Cardiac muscle cell (in vitro differentiated cells and primary cell): Measurements from ENCODE around the gene GRID1. TPM values are rescaled to one million over a fixed set of nuclear protein-coding genes. Genes with fewer than 3 reads are reported as not detected.
A peak's percentile ranks its signal among the peaks of the same experiment; 100 is the strongest.

Experiments
- DNase-seq, 2 donors: peaks; one replicate each; pipeline versions ENCODE4 v3.0.0 to v3.0.0-alpha.2; 2010 to 2017; ENCODE audit warnings: low read depth in 1 of 2, low spot score in 1 of 2
- H3K27ac ChIP-seq: fragments of 200-600 bp; sonication (generic); 2 replicates; pipeline ENCODE4 v1.5.1; 2016
- H3K27me3 ChIP-seq: fragments of 200-600 bp; sonication (generic); 2 replicates; pipeline ENCODE4 v1.6.0; 2016; ENCODE audit warnings: control low read depth
- H3K36me3 ChIP-seq: fragments of 200-600 bp; sonication (generic); 2 replicates; pipeline ENCODE4 v1.5.1; 2016; ENCODE audit warnings: control low read depth
- H3K4me1 ChIP-seq: fragments of 200-600 bp; sonication (generic); 2 replicates; pipeline ENCODE4 v1.8.1; 2017; ENCODE audit warnings: low read depth, mild to moderate bottlenecking, mixed run types
- H3K4me3 ChIP-seq: fragments of 200-600 bp; sonication (generic); 2 replicates; pipeline ENCODE4 v1.5.1; 2016; ENCODE audit warnings: mild to moderate bottlenecking
- H3K9me3 ChIP-seq: fragments of 200-600 bp; sonication (generic); 2 replicates; pipeline ENCODE4 v1.5.1; 2017; ENCODE audit warnings: low read depth, mild to moderate bottlenecking, control low read depth
- polyA plus RNA-seq: library from polyadenylated mRNA; unstranded; fragments of >200 nt; fragmentation: Nextera tagmentation; extraction: Ambion mirVana; gene quantifications from 2 replicates; pipeline ENCODE4 v1.2.1, GENCODE V29; 2016
- total RNA-seq: library from RNA; depleted of rRNA; stranded (reverse); fragments of >200 nt; gene quantifications from 2 replicates; pipeline ENCODE4 v1.2.3, GENCODE V29; 2016
- TF ChIP-seq, protein P1 (sequence below): IDR thresholded peaks from 2 replicates; pipeline ENCODE4 v1.5.1; 2012; ENCODE audit warnings: low read depth, mild to moderate bottlenecking, low read length

The GRID1 gene
- total and polyA plus RNA-seq, 2 experiments from 2014 or later: 1.5 to 1.6 TPM

DNA sequence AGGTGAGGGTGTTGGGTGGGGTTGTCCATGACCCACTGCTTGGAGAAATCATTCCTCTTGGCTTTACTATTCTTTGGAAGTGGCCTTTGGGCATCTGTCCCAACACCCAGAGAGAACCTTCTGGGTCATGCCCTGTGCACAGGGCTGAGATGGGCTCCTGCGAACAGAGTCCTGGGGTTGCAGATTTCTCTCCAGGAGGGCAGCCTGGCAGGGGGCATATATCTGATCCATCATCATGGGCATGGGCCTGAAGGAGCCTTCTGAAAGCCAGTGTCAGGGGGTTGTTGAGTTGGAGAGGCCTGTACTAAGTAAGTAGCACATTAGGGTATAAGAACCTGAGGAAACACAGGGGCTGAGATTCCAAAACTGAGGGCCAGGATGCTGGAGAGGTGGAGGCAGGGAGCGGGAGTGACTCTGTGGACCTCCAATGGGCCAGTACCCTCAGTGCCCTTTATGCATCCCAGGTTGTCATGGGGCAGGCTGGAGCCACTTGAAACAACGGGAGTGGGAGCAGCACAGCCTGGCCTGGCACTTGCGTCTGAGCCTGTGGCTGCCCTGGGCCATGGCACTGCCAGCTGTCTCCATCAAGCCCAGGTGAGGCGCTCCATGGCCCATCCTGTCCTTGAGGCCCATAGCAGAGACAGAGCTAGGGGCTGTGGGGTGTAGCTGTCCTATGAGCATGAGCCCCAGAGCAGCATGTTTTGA, 203.7 kb downstream of the GRID1 start:
- no peaks in the 10 kb centered on the region for H3K27me3 ChIP-seq

DNA sequence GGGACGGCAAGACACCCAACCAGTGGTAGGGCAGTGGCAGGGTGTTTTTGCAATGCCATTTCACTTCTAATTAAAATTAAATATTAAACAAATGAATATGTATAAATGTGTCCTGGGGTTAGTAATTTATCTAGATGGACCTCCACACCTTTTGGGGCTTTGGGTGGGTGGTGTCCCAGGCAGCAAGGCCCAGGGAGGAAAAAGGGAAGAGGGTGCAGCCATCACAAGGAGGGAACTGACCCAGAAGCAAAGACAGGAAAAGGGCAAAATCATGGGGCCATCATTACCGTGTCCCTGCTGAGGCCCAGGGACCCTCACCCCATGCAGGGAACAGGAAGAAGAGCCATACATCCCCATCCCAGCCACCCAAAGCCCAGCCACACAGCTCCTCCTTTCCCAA, 204.6 kb downstream of the GRID1 start:
- no peaks in the 10 kb centered on the region for H3K9me3 ChIP-seq
- H3K27me3 ChIP-seq: no peaks in the 10 kb centered on the region
- DNase-seq: no peak
- TF ChIP-seq, protein P1, sequence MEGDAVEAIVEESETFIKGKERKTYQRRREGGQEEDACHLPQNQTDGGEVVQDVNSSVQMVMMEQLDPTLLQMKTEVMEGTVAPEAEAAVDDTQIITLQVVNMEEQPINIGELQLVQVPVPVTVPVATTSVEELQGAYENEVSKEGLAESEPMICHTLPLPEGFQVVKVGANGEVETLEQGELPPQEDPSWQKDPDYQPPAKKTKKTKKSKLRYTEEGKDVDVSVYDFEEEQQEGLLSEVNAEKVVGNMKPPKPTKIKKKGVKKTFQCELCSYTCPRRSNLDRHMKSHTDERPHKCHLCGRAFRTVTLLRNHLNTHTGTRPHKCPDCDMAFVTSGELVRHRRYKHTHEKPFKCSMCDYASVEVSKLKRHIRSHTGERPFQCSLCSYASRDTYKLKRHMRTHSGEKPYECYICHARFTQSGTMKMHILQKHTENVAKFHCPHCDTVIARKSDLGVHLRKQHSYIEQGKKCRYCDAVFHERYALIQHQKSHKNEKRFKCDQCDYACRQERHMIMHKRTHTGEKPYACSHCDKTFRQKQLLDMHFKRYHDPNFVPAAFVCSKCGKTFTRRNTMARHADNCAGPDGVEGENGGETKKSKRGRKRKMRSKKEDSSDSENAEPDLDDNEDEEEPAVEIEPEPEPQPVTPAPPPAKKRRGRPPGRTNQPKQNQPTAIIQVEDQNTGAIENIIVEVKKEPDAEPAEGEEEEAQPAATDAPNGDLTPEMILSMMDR: no peak
- no peak overlapping the region for H3K4me3 ChIP-seq
- H3K4me1 ChIP-seq: no peaks in the 10 kb centered on the region
- no peak overlapping the region for H3K27ac ChIP-seq
- no peaks in the 10 kb centered on the region for H3K36me3 ChIP-seq

More for the DNA sequence above, 203.7 kb downstream of the GRID1 start:
- Histone ChIP-seq H3K4me1 (no peaks in the 10 kb centered on the region), H3K9me3 (no peaks in the 10 kb centered on the region), H3K36me3 (no peaks in the 10 kb centered on the region), H3K4me3 (no peak overlapping the region), H3K27ac (no peak overlapping the region)
- DNase-seq: no peak
- TF ChIP-seq, protein P1: no peak

DNA sequence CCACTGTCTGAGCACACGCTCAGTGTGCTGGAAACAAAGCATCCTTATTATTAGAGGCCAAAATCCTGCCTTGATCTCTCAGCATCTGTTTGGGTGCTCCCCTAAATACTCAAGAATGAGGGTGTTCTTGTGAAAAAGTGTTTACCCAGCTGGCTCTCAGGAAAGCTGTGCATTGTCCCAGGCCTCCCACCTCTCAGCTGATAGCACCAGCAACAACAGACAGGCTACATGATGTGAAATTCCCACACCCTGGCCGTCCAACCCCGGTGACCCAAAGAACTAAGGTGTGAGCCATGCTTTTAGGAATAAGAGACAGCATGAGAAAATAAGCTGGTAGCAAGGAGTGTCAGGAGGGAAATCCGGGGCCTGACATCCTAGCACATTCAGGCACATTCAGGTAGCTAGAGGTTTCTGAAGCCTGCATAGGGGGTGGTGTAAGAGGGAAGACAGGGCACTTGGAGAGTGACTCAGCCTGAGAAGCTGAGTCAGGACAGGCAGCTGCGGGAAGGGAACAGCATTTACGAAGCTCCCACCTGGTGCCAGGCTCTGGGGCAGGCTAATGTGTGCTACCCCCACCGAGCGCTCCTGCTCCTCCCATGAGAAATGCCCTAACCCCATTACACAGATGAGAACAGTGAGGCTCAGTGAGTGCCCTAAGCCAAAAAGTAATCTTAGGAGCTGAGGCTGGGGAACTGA, 205.6 kb downstream of the GRID1 start:
- TF ChIP-seq, protein P1: no peak
- Histone ChIP-seq H3K36me3 (no peaks in the 10 kb centered on the region), H3K4me1 (no peaks in the 10 kb centered on the region), H3K9me3 (no peaks in the 10 kb centered on the region), H3K27me3 (no peaks in the 10 kb centered on the region), H3K4me3 (no peak overlapping the region), H3K27ac (no peak overlapping the region)
- DNase-seq: no peak

DNA sequence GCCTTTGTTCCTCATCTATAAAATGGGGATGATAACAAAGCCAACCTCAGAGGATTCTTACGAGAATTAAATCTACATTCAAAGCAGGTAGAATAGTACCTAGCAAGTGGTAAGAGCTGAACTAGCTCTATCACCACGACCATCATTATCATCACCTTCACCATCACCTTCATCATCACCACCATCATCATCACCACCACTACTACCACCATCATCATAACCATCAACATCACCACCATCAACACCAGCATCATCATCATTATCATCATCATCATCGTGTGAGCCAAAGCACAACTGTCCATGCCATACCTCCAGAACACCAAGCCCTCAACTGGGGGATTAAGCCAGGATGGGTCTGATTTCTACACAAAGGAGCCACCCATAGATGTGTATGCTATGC, 206.8 kb downstream of the GRID1 start:
- H3K4me3 ChIP-seq: no peak overlapping the region
- H3K27me3 ChIP-seq: no peaks in the 10 kb centered on the region
- H3K36me3 ChIP-seq: no peaks in the 10 kb centered on the region
- TF ChIP-seq, protein P1: no peak
- no peak for DNase-seq
- no peaks in the 10 kb centered on the region for H3K4me1 ChIP-seq
- H3K9me3 ChIP-seq: no peaks in the 10 kb centered on the region
- H3K27ac ChIP-seq: no peak overlapping the region

DNA sequence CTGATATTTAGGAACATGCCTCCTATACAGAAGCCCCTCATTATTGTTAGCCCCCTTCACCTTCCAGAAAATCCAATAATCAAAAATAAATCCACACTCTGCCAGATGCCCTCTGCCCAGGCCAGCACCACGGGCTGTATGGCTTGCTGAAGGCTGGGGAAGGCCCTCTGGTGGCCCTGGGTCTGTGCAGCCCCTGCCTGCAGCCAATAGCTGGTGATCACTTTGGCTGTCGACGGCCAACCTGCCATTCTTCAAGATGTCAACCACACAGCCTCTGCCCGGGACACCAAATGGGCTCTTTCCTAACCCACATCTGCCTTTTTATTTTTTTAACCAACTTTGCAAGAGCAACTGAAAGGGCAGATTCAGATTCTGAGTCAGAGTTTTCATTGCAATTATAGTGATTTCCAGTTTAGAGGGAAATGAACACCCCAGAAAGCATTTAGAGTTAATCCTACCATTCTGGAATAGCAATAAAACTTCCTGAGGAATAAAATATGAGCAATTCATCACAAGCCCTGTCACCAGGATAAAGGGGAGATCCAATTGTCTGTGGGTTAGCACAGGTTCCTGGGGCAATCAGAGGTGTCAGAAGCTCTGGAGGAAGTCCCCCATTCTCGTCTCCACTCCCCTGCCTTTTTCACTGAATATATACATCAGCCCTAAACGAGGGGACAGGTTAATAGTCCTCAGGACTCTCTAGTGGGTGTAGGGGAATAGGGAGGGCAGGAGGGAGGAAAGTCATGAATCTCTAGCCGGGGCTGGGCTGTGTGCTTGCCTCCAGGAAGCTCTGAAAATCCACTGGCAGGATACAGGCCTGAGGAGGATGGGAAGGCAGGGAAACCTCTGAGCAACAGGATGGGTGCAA, 211.3 kb downstream of the GRID1 start:
- no peak overlapping the region for H3K27ac ChIP-seq
- H3K36me3 ChIP-seq: no peaks in the 10 kb centered on the region
- no peaks in the 10 kb centered on the region for H3K27me3 ChIP-seq
- TF ChIP-seq, protein P1: no peak
- no peaks in the 10 kb centered on the region for H3K4me1 ChIP-seq
- peak in 1 of 2 donors; percentile 38 for DNase-seq
- H3K9me3 ChIP-seq: no peaks in the 10 kb centered on the region
- no peak overlapping the region for H3K4me3 ChIP-seq
